HG02678 (cell line): ENCODE data around the gene GORAB.

Source experiments
- ATAC-seq: cut with Tn5 transposase; IDR thresholded peaks from one replicate; pipeline ENCODE4 v1.9.1; 2021; ENCODE audit warnings: mild to moderate bottlenecking, moderate library complexity; ENCODE audit not compliant: unreplicated experiment

GORAB gene

GRCh38 chr1:170537798-170538503 is 6.0 kb downstream of the GORAB start:
- ATAC-seq = no peak

DNA sequence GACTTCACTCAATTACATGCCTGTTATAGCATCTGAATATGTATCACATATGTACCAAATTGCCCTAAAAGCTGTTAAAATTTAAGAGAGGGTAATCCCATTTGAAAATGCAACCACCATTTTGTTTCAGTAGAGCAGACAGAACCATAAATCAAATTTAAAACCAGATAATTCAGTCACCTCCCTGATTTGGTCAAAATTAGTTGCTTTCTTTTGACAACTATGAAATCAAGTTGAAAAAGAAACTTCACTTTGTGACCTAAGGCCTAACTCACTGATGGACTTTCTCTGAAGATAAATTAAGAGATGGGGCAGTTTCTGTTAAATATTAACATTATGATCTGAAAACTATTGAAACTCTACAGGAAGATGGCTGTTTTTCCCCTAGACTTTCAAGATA is 6.7 kb downstream of the GORAB start:
- peak; percentile 45 for ATAC-seq

DNA sequence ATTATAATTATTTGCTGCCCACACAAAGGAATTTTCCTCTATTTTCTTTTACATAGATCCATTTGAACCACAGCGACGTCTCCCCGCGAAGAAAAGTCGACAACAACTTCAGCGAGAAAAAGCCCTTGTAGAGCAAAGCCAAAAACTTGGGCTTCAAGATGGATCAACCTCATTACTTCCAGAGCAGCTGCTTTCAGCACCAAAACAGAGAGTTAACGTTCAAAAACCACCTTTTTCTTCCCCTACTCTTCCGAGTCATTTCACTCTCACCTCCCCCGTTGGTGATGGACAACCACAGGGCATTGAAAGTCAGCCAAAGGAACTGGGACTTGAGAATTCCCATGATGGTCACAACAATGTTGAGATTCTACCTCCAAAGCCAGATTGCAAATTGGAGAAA is 7.2 kb downstream of the GORAB start:
- ATAC-seq = peak; percentile 41

DNA sequence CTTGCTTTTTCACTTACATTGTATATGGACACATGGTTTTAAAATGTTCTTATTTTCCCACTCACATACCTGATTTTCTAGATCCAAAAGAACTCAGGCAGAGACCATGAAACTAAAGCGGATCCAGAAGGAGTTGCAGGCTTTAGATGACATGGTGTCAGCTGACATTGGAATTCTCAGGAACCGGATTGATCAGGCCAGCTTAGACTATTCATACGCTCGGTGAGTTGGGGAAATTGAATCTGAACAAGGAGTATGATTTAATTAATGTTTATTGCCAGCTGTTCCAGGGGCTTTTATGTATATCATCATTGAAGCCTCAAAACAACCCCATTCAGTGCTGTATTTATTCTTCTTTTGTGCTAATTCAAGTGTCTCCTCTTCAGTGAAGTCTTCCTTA is 12.7 kb downstream of the GORAB start:
- no peak for ATAC-seq

GRCh38 chr1:170545476-170545875 is 13.5 kb downstream of the GORAB start:
- no peak for ATAC-seq

DNA sequence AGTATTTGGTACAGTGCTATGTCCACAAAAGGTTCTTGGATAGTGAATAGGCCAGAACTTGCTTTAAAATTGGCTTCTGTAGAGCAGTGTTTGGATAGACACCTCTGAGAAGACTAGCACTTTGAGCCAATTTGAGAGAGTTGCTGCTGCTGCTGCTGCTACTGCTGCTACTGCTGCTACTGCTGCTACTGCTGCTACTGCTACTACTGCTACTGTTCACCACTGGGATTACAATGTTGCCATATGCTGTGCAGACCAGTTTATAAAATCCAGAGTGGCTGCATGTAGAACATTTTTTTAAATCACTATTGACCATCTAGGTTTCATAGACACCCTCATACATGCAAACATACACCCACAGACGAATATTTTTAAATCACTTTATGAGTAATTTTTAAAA is 15.3 kb downstream of the GORAB start:
- no peak for ATAC-seq

GRCh38 chr1:170548497-170548896 is 16.5 kb downstream of the GORAB start:
- no peak for ATAC-seq

DNA sequence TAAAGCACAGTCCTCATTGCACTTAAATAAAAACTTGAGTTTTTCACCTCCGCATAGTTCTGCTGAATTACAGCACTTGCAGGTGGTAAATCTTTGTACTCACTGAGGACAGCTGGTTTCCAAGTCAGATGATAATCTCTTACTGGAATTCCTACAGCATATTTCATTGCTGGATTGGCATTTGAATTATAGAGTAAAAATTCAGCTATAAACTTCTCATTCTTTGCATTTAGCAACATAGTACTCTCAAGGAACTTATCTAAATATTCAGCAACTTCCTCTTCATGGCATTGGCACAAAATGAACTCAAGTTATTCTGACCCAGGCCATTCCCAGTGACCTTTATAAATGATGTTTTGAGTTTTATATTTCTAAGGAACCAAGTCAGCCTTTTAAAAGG is 23.4 kb downstream of the GORAB start:
- no peak for ATAC-seq

GRCh38 chr1:170556917-170557316 is 25.0 kb downstream of the GORAB start:
- no peak for ATAC-seq

GRCh38 chr1:170558731-170559130 is 26.8 kb downstream of the GORAB start:
- no peak for ATAC-seq

GRCh38 chr1:170559166-170559565 is 27.2 kb downstream of the GORAB start:
- no peak for ATAC-seq

- ATAC-seq = no peak
These were observed 28.8 kb downstream of the GORAB start for GRCh38 chr1:170560681-170561285.

DNA sequence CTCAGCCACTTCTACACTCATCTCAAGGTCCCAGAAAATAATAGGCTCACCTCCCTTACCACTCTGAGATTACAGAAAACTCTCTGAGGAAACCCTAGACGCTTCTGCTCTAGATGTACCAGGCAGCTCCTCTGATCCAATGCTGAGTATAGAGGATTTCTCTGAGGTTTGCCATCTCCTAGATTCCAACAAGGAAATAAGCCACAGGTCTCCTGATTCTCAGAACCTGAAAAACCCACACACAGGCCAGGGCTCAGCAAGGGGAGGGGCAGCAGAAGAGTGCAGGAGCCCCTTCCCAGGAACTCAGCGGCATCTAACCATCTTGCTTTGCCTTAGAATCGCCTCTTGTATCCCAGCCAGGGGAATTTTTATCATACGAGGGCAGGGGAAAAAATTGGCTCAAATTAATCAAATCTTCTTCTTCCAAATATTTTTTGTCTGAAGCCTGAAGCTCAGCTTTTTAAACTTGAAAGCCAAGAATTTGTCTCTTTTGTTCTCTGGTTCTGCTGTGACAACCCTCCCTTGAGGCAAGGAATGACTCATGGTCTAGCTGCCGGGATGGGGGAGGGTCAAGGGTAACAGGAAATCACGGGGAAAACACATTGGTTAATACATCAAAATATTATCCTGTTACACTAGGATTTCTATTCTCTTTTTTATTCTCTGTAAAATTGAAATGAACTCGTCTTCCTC is 30.8 kb downstream of the GORAB start:
- peak; percentile 67 for ATAC-seq

DNA sequence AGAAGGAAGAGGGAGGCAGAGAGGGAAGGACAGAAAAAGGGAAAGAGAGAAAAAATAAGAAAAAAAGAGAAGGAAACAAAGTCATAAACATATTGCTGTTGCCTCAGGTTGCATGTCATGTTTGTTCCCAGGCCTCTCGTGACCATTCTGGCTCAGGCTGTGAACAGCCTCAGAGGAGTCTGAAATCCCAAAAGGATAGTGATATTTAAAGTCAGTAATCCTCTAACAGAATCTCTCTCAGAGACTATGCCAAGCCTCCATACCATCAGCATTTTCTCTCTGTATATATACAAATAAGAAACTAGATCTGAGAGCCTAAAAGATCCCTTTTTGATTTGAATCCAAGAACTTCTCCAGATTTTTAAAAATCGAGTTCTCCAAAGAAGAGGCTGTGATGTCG is 35.2 kb downstream of the GORAB start:
- ATAC-seq = no peak

DNA sequence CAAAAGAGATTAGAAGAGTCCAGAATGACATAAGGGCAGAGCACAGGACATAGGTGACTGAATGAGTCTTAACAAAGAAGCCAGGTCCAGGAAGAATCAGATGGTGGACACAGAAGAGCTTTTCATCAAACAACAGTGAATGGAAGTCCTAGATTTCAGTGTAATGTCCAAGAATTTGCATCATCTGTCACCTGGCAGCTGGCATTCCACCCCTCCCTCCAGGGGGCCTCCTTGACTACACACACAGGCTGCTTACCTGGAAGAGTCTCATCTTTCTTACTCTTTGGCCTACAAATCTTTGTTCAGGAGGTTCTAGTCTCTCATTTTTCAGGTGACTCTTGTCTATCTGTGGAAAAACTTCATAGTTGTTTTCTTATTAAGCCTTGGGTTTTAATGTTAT is 36.2 kb downstream of the GORAB start:
- no peak for ATAC-seq

DNA sequence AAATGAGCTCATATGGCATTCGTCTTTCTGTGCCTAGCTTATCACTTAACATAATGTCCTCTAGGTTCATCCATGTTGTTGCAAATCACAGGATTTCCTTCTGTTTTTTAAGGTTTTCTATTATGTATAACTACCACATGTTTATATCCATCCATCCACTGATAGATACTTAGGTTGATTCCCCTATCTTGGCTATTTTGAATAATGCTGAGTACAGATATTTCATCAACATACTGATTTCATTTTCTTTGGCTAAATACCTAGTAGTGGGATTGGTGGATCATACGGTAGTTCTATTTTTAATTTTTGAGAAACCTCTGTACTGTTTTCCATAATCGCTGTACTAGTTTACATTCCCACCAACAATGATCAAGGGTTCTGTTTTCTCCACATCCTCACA is 45.0 kb downstream of the GORAB start:
- no peak for ATAC-seq

DNA sequence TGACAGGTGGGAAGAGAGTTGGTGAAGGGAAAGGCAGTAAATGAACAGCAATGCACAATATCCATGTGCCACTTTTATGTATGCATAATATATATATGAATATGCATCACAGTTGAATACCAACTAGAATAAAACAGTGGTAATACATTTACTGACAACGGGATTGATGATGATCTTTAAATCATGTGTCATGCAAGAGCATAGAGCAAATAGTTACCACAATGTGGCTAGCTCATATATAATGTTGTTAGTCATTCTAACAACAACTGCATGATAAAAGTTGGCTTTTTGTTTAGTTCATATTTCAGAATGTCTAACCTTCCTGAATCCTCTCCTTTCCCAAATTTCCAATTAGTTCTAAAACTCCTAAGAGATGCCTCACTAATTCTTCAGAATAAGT is 46.4 kb downstream of the GORAB start:
- no peak for ATAC-seq

- no peak for ATAC-seq
These were observed 48.9 kb downstream of the GORAB start for GRCh38 chr1:170580636-170581440.

GRCh38 chr1:170583186-170583585 is 51.2 kb downstream of the GORAB start:
- ATAC-seq = no peak

DNA sequence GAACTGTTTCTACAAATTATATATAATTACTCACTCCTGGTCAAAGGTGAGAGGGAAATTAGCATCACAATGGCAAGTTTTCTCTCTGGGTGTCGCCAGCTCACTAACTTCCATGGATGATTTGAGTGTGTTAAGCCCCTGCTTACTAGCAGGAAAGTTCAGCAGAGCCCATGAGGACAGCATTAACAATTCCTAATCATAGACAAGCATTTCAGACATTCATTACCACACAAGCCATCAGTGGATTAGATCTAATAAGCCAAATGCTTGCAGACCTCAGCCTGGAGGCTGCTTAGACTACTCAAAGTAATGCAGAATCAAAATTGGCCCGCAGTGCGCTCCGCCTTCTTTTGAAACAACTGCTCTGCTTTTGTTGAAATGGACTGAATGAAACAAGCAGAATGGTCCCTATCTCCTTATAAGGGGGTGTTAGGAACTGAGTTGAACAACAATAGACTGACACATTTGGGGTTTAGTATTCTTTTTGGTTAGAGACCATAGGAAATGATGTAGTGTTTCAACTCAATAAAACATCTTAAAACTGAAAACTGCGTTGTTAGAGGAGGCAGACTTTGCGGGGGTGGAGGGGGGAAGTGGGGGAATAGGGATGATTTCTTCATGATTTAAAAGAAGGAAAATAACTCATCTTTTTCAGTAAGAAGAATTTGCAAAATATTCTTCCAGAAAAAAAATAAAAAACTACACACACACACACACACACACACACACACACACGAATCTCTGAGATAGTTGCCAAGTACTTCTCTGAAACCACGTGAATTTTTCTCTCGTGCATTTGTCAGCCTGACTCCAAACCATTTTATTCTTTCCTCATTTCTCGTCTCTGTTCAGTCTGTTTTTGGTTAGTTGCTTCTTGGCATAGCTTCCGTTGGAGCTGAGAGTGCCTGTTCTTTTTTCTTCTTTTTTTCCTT is 54.6 kb downstream of the GORAB start:
- no peak for ATAC-seq

DNA sequence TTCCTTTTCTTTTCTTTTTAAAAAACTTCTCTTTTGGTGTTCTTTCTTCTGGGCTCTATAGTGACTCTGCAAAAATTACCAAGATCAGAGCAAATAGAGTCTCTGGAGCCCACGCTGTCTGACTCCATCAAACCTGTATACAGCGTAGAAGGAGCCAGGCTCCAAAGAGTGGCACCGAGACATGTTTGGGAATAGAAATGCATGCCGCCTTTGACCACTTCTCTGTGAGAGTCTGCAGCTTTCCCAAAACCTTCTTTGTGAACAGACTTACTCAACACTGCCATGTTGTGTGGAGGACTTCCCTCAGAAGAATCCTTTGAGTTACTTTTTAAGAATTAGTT is 55.3 kb downstream of the GORAB start:
- ATAC-seq = no peak
